HG02763 (cell line): Measurements from ENCODE around the gene TTC36.
"Not testable (repeated sequence)": the region's sequence is repeated elsewhere in the genome, so short reads cannot be mapped to it uniquely, and the experiment has no call there.

ENCODE experiments used
- ATAC-seq: cut with Tn5 transposase; IDR thresholded peaks from one replicate; pipeline ENCODE4 v1.9.1; 2021; ENCODE audit warnings: mild to moderate bottlenecking, moderate library complexity; ENCODE audit not compliant: unreplicated experiment

TTC36 gene

DNA sequence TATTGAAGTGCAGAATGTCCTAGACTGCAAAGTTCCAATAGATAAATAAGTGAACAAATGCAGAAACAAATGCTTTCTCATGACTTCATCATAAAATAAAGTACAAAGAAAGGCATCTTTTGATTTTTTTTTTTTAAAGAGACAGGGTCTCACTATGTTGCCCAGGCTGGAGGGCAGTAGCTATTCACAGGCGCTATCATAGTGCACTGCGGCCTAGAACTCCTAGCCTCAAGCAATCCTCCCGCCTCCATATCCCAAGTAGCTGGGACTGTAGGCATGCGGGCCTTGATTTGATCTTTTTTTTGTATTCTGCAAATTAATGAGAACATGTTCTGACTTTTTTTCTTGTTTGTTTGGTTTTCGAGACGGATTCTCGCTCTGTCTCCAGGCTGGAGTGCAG, 47.4 kb downstream of the TTC36 start:
- no peak for ATAC-seq

GRCh38 chr11:118577995-118578394, 50.7 kb downstream of the TTC36 start:
- not testable (repeated sequence) for ATAC-seq
